HUES48 (cell line): Measurements from ENCODE around the gene PHLDA2.

Experiments
- H3K27ac ChIP-seq: one replicate; pipeline ENCODE4 v1.7.0; 2013; ENCODE audit warnings: low read depth, low read length, inconsistent platforms
- H3K27me3 ChIP-seq: 2 replicates; pipeline ENCODE4 v1.6.1; 2013; ENCODE audit warnings: mild to moderate bottlenecking, low read length; ENCODE audit not compliant: control insufficient read depth, insufficient read depth
- H3K36me3 ChIP-seq: 2 replicates; pipeline ENCODE4 v1.6.1; 2013; ENCODE audit warnings: low read length; ENCODE audit not compliant: control insufficient read depth, insufficient read depth
- H3K4me1 ChIP-seq: 2 replicates; pipeline ENCODE4 v1.6.1; 2013; ENCODE audit warnings: mild to moderate bottlenecking, low read length; ENCODE audit not compliant: control insufficient read depth, insufficient read depth
- H3K4me3 ChIP-seq: 2 replicates; pipeline ENCODE4 v1.5.1; 2013; ENCODE audit warnings: mild to moderate bottlenecking, low read depth, low read length
- H3K9ac ChIP-seq: 2 replicates; pipeline ENCODE4 v1.6.1; 2013; ENCODE audit warnings: mild to moderate bottlenecking, low read depth, low read length, moderate library complexity
- H3K9me3 ChIP-seq: 2 replicates; pipeline ENCODE4 v1.6.1; 2013; ENCODE audit warnings: low read length; ENCODE audit not compliant: control insufficient read depth, insufficient read depth

The PHLDA2 gene

DNA sequence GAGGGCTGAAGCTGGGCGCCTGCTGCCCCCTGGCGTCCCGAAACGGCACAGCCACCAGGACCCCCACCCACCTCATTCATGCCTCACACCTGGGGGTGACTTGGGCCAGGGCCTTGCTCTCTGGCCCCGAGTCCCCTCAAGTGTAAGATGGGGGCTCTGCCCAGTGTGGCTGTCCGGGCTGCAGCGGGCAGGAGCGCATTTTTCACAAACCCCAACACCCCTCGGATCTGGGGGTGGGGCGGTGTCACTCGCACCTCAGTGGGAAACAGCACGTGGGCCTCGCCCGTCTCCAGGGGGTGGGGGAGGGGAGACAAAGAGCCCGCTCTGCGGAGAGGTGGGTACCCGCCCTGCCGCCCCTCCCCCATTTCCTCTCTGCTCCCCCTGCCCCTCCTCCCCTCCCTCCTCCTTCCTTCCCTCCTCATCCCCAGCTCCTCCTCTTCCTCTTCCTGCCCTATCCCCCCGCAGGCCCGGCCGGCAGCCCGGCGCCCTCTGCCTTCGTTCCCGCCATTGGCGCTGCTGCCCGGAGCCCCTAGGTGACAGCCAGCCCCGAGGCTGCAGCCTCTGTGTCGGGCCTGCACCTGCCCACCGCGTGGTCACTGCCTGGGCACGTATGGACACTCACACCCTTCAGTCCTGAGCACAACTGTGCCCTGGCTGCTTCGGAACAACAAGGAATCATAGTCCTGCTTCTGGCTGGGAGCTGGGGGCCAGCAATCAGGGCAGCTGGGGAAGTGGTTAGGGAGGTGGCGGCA, 36.8 kb downstream of the PHLDA2 start:
- peaks cover 20% of the 10 kb centered on the region for H3K4me1 ChIP-seq
- no peaks in the 10 kb centered on the region for H3K36me3 ChIP-seq
- H3K4me3 ChIP-seq = peak overlapping the region; percentile 61
- H3K9ac ChIP-seq = peak overlapping the region; percentile 65
- no peaks in the 10 kb centered on the region for H3K9me3 ChIP-seq
- H3K27ac ChIP-seq = peak overlapping the region; percentile 68
- peaks cover 25% of the 10 kb centered on the region for H3K27me3 ChIP-seq

DNA sequence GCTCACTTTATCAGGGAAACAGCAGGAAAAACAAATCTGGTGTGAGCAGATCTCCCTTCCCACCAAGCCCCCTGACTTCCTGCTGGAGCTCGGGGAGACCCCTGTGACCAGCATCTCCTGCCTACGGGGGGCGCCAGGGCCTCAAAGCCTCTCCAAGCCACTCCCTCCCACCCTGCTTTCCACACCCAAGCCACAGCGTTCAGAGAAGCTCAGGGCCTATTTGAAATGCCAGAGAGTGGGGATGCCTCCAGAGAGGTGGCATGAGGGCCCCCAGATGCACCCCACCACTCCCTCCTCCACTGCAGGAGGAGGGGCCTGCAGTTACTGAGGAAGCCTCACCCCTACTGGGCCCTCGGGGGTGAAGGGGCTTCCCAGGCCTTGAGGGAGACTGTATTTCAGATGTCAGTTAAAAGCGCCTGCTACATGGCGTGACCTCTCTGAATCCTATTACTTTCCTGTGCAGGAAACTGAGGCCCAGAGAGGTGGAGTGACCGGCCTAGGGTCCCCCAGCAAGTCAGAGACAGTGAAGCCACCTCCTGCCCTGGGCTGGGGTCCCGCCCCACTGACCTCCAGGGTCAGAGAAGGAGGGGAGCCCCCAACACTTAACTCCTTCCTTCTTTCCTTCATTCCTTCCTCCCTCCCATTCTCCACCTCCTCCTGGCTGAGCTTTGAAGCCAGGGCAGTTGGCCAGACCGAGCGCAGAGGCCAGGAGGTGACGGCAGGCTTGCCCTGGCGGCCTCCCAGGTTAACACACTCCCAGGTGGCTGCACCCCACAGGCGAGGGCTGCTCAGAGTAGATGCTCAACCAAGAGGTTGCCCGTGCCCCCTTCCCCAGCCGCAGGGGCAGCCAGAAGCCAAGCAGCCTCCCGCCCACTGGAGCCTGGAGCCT, 37.6 kb downstream of the PHLDA2 start:
- Histone ChIP-seq H3K27ac (no peak overlapping the region), H3K27me3 (peaks cover 33% of the 10 kb centered on the region), H3K9me3 (no peaks in the 10 kb centered on the region), H3K4me1 (peaks cover 28% of the 10 kb centered on the region), H3K4me3 (no peak overlapping the region), H3K9ac (no peak overlapping the region), H3K36me3 (no peaks in the 10 kb centered on the region)

DNA sequence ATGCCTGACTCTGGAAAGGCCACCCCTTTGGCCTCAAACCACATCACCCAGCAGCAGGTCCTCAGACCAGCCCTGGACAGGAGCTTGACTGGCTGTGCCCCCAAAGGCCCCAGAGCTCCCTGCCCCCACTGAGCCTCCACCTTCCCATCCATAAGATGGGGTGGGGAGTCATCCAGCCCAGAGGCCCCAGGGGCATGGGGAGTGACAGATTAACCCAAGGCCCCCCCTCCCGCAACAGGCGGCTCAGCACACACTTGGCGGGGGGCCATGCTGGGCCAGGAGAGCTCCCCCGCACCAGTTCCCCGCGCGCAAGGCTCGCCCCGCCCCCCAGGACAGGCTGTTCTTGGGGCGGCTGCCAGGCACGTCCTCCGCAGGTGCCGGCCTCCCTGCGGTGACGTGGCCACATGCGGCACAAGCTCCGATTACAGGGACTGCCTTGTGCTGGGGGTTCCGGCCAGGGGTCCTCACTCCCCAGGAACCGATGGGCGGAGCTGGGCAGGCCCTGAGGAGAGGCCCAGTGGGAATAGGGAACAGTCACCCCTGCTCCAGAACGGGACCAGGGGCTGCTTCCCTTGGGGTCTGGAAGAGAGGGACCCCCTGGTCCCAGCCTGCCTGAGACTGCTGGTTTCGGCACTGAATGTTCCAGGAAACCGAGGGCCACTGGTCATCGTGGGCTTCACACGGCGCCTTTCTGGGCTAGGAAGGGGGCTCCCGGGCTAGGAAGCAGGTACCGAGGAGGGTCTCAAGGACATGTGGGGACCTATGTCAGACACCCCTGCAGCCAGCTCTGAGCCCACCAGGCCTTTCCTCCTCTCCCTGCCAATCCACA, 38.5 kb downstream of the PHLDA2 start:
- Histone ChIP-seq H3K27me3 (peaks cover 38% of the 10 kb centered on the region), H3K4me1 (peaks cover 32% of the 10 kb centered on the region), H3K4me3 (no peak overlapping the region), H3K36me3 (no peaks in the 10 kb centered on the region), H3K9ac (no peak overlapping the region), H3K9me3 (no peaks in the 10 kb centered on the region), H3K27ac (no peak overlapping the region)

DNA sequence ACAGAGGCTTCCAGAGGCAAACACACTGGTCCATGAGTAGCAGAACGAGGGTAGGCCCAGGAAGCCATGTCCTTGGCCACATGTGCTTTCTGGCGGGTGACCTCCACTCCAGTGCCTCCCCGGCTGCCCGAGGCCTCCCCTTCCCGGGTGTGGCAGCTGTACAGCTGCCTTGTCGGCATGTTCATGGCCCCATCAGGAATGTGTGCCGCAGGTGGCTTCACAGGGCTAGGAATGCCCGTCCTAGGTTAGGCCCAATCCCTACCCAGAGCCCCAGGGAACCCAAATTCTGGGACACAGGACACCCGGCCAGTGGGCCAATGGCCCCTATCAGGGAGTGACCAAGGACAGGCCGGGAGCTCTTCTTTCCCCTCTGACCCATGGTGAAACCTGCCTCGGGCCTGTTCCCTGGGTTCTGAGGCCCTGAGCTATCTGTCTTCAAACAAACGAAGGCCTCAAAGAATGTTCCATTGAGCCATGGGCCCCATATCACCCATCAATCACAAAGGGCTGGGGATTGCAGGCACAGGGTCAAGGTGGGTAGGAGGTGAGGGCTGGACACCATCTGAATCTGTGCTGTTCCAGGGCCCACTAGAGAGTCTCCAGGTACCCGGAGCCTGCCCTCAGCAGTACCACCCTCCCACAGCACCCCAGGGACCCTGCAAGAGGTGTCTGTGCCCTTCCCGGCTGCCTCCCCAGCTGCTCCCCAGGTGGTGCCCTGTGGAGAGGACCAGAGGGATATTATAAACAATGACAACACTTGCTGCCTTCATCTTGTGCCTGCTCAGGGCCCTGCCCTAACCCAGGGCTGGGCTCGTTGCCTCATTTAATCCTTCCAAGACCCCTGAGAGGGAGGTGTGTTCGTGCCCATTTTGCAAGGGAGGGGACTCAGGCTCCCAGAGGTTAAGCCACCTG, 39.6 kb downstream of the PHLDA2 start:
- H3K27me3 ChIP-seq = peaks cover 45% of the 10 kb centered on the region
- no peak overlapping the region for H3K27ac ChIP-seq
- no peak overlapping the region for H3K9ac ChIP-seq
- peaks cover 35% of the 10 kb centered on the region for H3K4me1 ChIP-seq
- H3K9me3 ChIP-seq = no peaks in the 10 kb centered on the region
- H3K4me3 ChIP-seq = no peak overlapping the region
- no peaks in the 10 kb centered on the region for H3K36me3 ChIP-seq

DNA sequence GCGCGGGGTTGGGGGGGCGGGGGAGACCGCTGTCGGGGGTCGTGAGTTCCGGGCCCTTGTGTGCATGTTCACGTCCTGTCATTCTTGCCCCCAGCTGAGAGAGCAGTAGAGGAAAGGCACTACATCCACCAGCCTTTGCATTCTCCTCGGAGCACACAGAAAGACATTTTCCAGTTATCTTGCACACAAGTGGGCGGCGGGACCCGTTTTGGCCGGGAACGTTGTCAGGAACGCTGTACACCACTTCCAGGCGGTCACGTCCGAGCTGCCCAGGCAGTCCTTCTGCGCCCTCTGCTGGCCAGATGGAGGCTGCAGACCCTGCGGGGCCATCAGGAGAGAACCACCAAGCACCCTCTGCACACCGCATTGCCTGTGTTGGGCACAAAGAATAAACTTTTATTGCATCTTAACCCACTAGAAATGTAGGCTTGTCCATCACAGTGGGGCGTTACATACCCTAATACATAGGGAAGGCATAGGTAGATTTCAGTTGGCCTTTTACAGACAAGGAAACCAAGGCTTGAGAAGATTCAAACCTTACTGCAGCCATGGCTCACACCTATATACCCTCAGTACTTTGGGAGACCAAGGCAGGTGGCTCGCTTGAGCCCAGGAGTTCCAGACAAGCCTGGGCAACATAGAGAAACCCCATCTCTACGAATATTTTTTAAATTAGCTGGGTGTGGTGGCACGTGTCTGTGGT, 40.8 kb downstream of the PHLDA2 start:
- no peak overlapping the region for H3K27ac ChIP-seq
- H3K9me3 ChIP-seq = no peaks in the 10 kb centered on the region
- H3K27me3 ChIP-seq = peaks cover 51% of the 10 kb centered on the region
- no peaks in the 10 kb centered on the region for H3K36me3 ChIP-seq
- no peak overlapping the region for H3K9ac ChIP-seq
- peaks cover 35% of the 10 kb centered on the region for H3K4me1 ChIP-seq
- no peak overlapping the region for H3K4me3 ChIP-seq

DNA sequence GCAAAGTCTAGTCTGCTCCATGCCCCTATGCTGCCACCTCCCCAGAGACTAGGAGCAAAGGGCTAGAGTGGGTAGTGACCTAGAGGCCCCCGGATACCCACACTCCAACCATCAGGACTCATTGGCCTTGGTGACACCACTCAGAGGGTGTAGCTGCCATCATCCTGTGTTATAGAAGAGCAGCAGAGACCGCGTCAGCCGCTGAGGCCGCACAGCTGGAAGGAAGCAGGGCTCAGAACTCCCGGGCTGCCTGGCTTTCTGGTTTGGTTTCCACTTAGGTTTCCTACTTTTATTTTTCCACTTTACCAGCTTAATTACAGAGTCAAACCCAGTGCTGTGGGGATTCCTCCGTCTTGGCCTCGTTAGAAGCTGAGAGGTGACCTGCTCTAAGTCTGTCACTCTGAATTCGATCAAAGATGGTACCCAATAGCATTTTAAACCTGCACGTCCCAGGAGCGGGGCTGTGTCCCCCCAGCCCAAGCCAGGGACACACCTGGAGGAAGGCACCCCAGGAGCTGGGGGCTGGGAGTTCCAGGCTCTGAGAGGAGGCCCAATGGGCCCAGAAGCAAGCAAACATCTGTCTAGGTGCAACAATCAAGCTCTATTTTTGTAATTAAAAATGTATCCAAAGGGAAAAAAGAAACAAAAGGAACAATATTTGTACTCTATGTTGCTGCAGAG, 41.6 kb downstream of the PHLDA2 start:
- peaks cover 41% of the 10 kb centered on the region for H3K4me1 ChIP-seq
- H3K27ac ChIP-seq = no peak overlapping the region
- no peaks in the 10 kb centered on the region for H3K9me3 ChIP-seq
- peaks cover 58% of the 10 kb centered on the region for H3K27me3 ChIP-seq
- no peak overlapping the region for H3K4me3 ChIP-seq
- H3K9ac ChIP-seq = no peak overlapping the region
- H3K36me3 ChIP-seq = no peaks in the 10 kb centered on the region

DNA sequence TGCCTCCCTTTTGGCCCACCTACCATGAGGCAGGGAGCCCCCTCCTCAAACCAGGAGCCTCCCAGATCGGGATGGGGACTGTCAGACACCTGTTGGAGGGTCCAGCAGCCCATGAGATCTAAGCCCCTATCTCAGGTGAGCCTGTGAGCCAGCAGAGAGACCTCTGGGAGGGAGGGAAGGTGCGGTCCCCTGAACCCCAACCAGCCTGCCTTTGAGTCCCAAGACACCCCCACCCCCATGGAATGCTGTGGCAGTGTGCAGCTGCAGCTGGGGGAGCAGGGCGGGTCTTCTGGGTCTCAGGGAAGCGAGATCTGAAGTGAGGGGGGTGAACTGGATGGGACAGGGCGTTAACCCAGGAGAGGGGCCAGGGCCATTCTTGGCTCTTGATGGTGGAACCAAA, 42.3 kb downstream of the PHLDA2 start:
- no peak overlapping the region for H3K9ac ChIP-seq
- H3K4me1 ChIP-seq = peaks cover 43% of the 10 kb centered on the region
- no peaks in the 10 kb centered on the region for H3K9me3 ChIP-seq
- H3K27me3 ChIP-seq = peaks cover 65% of the 10 kb centered on the region
- H3K4me3 ChIP-seq = no peak overlapping the region
- no peak overlapping the region for H3K27ac ChIP-seq
- no peaks in the 10 kb centered on the region for H3K36me3 ChIP-seq

DNA sequence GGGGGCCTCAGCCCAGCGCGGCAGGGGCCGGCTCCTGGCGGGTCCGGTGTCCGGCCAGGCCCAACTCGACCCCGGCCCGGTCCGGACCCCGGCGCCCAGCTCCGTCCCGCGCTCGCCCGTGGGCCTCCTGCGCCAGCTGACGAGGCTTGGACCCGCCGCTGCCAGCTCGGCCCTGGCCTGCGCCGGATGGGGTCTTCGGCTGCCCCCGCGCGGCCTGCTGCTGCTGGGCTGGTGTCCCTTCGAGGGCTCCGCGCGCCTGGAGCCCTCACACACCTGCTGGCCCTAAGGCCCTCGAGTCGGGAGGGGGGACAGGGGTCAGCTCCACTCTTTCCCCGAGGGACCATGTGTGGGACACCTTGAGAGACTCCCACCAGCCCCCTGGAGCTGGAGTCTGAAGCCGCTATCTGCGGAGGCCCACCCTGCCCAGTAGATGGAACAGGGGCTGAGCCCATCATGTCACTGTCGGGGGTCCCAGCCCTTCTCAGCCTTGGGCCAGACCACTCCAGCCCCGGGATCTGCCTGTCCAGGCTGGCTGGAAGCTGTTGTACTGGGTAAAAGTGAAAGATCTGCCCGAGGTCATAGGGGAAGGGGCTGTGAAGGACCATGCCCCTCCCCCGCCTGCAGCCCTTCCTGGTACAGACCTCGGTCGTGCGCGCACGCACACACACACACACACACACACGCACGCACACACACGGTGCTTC, 42.9 kb downstream of the PHLDA2 start:
- Histone ChIP-seq H3K4me3 (peak overlapping the region; percentile 38; the same call in 1 of the 2 replicates), H3K27ac (no peak overlapping the region)

DNA sequence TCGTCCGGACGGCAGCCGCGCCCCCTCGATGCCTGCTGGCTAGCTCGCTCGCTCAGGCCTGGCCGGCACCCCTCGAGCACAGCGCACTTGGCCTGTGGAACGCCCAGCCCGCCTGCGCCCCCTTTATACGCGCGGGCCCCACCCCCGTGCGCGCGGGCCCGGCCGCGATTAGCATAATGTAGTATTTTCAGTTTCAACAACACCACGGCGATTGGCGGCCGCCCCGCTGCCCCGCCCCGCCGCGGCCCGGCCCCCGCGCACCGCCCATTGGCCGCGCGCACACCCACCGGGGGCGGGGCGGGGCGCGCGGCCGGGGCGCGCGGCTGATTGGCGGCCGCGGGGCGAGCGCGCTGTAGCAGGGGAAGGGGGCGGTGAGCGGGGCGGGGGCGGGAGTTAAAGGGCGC, 43.5 kb downstream of the PHLDA2 start, which contains the start of gene CDKN1C:
TSS of gene CDKN1C (minus strand) at position 98 of the 404 bp plus-strand sequence. CDS start 319 bp downstream, outside the sequence.
- H3K4me3 ChIP-seq = peak within 1 kb of the TSS; percentile 69
- peak within 1 kb of the TSS; percentile 28 for H3K27ac ChIP-seq
- peaks cover 32% of the 10 kb centered on the region for H3K4me1 ChIP-seq
- no peaks in the 10 kb centered on the region for H3K9me3 ChIP-seq
- H3K36me3 ChIP-seq = no peaks in the 10 kb centered on the region
- H3K9ac ChIP-seq = no peak within 1 kb of the TSS; the same call in 1 of the 2 replicates
- peaks cover 77% of the 10 kb centered on the region for H3K27me3 ChIP-seq

More for the DNA sequence above, 42.9 kb downstream of the PHLDA2 start:
- Histone ChIP-seq H3K4me1 (peaks cover 37% of the 10 kb centered on the region), H3K36me3 (no peaks in the 10 kb centered on the region), H3K9me3 (no peaks in the 10 kb centered on the region), H3K9ac (no peak overlapping the region), H3K27me3 (peaks cover 71% of the 10 kb centered on the region)
